CD4-positive, alpha-beta T cell treated with Interleukin-21 for 1 hour (primary cell): ENCODE measurements around the gene GPR152.

Experiments used
- DNase-seq: peaks from one replicate; pipeline ENCODE4 v3.0.0-alpha.2; 2020

GPR152 gene

GRCh38 chr11:67452141-67452952, at the start of gene GPR152:
GPR152 (minus strand) TSS chr11:67452729; CDS start chr11:67452724, 5 bp downstream.
- no peak for DNase-seq

GRCh38 chr11:67501854-67502253, 49.3 kb upstream of the GPR152 start:
- no peak for DNase-seq

- DNase-seq: no peak
Observed at GRCh38 chr11:67500831-67501715, 48.5 kb upstream of the GPR152 start.

GRCh38 chr11:67500484-67500821, 47.9 kb upstream of the GPR152 start:
- no peak for DNase-seq

- no peak for DNase-seq
Observed at GRCh38 chr11:67499808-67500483, 47.4 kb upstream of the GPR152 start.

- DNase-seq: no peak
Observed at GRCh38 chr11:67498544-67498972, 46.0 kb upstream of the GPR152 start.

GRCh38 chr11:67497656-67498291, 45.2 kb upstream of the GPR152 start:
- DNase-seq: no peak

GRCh38 chr11:67496113-67496512, 43.6 kb upstream of the GPR152 start:
- no peak for DNase-seq

- DNase-seq: no peak
Observed at GRCh38 chr11:67495234-67496005, 42.9 kb upstream of the GPR152 start.

GRCh38 chr11:67494371-67495233, 42.1 kb upstream of the GPR152 start:
- DNase-seq: no peak

- no peak for DNase-seq
Observed at GRCh38 chr11:67493548-67494370, 41.2 kb upstream of the GPR152 start.

GRCh38 chr11:67492801-67493547, 40.4 kb upstream of the GPR152 start:
- DNase-seq: no peak

- no peak for DNase-seq
Observed at GRCh38 chr11:67492069-67492727, 39.7 kb upstream of the GPR152 start.

GRCh38 chr11:67491276-67492068, 38.9 kb upstream of the GPR152 start:
- no peak for DNase-seq

- DNase-seq: no peak
Observed at GRCh38 chr11:67490727-67491065, 38.2 kb upstream of the GPR152 start.

- no peak for DNase-seq
Observed at GRCh38 chr11:67489885-67490726, 37.6 kb upstream of the GPR152 start.
